ENCODE results near the gene TMEM132D.

Gene TMEM132D

GRCh38 chr12:129772501-129773493 is 131.0 kb downstream of the TMEM132D start:
- no peak for TF ChIP-seq CTCF (IDR thresholded peaks at IDR 0.05; ENCODE audit: control extremely low read depth, extremely low read depth, low read depth, missing control alignments)
- DNase-seq (ENCODE audit: extremely low spot score) = no peak
- ChIA-PET CTCF (interaction anchor here (1.2 to 1.3 kb wide), 2 partner anchors 13 to 20 kb away, joined by 3 read pairs; no protein-coding TSS in a partner anchor), POLR2A (no interaction called here)

DNA sequence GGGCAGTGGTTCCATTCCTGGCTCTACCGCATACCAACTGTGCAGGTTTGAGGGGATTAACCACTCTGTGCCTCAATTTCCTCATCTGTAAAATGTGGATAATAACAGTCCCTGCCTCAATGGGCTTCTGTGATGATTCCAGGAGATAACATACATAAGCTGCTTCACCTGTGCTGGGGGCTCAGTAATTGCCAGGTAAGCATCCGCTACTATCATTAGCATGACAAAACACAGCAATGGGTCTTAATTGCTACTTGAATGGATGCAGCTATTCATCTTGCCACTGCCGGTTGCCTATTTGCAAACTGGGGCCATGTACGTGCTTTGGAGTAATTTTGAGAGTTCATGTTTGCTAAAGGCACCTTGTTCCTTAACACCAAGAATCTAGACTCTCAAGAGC is 132.6 kb downstream of the TMEM132D start:
- no peak for DNase-seq (ENCODE audit: extremely low spot score)
- TF ChIP-seq CTCF (IDR thresholded peaks at IDR 0.05; ENCODE audit: control extremely low read depth, extremely low read depth, low read depth, missing control alignments) = no peak
- ChIA-PET CTCF (no interaction called here), POLR2A (no interaction called here)

DNA sequence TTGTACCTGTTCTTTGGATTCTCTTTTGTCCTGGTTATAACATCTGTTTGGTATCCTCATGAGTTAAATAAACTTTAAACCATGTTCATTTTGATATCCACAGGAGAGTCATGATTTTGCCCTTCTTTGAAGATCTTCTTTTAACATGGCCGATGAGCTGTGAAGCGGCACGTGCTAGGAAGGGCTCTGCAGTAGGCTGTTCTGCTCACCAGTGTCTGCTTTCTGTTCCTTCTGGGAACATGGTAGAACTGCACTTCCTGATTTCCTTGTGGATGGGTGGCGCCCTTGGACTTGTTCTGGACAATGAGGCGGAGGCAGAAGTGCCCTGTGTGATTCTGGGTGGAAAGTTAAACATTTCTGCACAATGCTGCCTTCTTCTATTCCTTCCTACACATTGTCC is 138.1 kb downstream of the TMEM132D start:
- CTCF ChIA-PET = no interaction called here
- POLR2A ChIA-PET = no interaction called here
- no peak for TF ChIP-seq CTCF (IDR thresholded peaks at IDR 0.05; ENCODE audit: control extremely low read depth, extremely low read depth, low read depth, missing control alignments)
- DNase-seq (ENCODE audit: extremely low spot score) = no peak

DNA sequence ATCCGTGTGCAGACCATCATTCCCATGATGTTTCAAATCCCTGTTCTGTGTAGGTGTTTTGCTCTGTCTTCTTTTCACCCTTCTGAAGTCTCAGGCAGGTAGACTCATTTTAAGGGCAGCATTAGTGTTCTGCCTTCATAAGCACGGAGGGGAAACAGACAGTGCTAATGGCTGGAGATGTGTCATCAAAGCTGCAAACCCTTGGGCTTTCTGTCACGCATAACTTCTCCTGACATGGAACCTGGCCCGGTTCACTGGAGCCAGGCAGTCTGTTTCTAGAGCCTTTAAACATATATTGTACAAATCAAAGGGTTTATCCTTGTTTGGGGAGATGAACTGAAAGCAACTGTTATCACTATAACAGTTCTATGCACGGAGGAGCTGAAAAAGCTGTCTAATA is 141.4 kb downstream of the TMEM132D start:
- POLR2A ChIA-PET = no interaction called here
- TF ChIP-seq CTCF (IDR thresholded peaks at IDR 0.05; ENCODE audit: control extremely low read depth, extremely low read depth, low read depth, missing control alignments) = no peak
- CTCF ChIA-PET = interaction anchor here (0.9 to 1.3 kb wide), 3 partner anchors 10 to 18 kb away, joined by 3 read pairs; no protein-coding TSS in a partner anchor
- DNase-seq (ENCODE audit: extremely low spot score) = no peak

- CTCF ChIA-PET = interaction anchor here (1.6 kb wide), 1 partner anchor 10 kb away, joined by 3 read pairs; no protein-coding TSS in a partner anchor
- no peak for DNase-seq (ENCODE audit: extremely low spot score)
- POLR2A ChIA-PET = no interaction called here
- TF ChIP-seq CTCF (IDR thresholded peaks at IDR 0.05; ENCODE audit: control extremely low read depth, extremely low read depth, low read depth, missing control alignments) = no peak
Measured at GRCh38 chr12:129753586-129753985, 150.2 kb downstream of the TMEM132D start.

DNA sequence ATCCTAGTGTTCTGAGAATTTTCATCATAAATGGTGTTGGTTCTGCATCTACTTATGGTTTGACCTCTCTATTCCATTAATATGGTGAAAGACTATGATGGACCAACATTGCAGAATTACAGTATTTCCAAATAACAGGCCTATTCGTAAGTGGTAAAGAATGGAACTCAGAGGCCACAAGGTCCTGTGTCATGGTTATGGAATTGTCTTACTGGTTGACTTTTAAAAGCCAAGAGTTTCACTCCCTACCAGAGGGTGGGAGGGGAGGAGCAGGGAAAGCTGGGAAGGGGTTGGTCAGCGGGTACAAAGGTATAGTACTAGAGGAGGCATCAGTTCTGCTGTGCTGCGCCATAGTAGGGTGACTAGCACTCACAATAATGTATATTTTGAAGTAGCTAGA is 153.4 kb downstream of the TMEM132D start:
- CTCF ChIA-PET = no interaction called here

More for the DNA sequence above, 153.4 kb downstream of the TMEM132D start:
- DNase-seq (ENCODE audit: extremely low spot score) = no peak
- POLR2A ChIA-PET = no interaction called here
- TF ChIP-seq CTCF (IDR thresholded peaks at IDR 0.05; ENCODE audit: control extremely low read depth, extremely low read depth, low read depth, missing control alignments) = no peak

All from GM10248 (cell line).